ENCODE results near the gene SIRPB2. TPM values are rescaled to one million over a fixed set of nuclear protein-coding genes. Genes with fewer than 3 reads are reported as not detected.

Gene SIRPB2
- total RNA-seq, 4 donors from 2014 or later = 5.9 to 11.1 (median 8.3) TPM

DNA sequence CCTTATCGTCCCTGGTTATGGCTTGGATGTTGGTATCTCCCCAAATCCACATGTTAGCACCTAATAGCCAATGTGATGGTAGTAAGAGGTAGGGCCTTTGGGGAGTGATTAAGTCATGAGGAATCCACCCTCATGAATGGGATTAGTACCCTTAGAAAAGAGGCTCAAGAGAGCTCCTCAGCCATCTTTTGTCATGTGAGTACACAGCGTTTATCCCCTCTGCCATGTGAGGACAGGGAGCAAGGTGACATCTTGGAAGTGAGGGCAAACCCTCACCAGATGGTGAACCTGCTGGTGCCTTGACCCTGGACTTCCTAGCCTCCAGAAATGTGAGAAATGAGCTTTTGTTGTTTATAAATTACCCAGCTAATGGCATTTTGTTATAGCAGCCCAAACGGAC is 16.1 kb upstream of the SIRPB2 start:
- no peak for ATAC-seq
- Histone ChIP-seq H3K27ac (no peak overlapping the region), H3K4me3 (no peak overlapping the region), H3K27me3 (peaks cover 42% of the 10 kb centered on the region), H3K36me3 (no peaks in the 10 kb centered on the region), H3K4me1 (no peaks in the 10 kb centered on the region), H3K9me3 (peaks cover 0 to 6% (median 0%) of the 10 kb centered on the region in 3 donors)
- TF ChIP-seq CTCF (IDR thresholded peaks at IDR 0.05) (no peak), EP300 (IDR thresholded peaks at IDR 0.05) (no peak), POLR2A (IDR thresholded peaks at IDR 0.05) (no peak), POLR2AphosphoS5 (IDR thresholded peaks at IDR 0.05) (no peak)
- 25 to 51% methylated on average over 1 to 3 of the region's 3 CpGs for WGBS, 2 donors (ENCODE audit: low coverage in 1 of 2)

DNA sequence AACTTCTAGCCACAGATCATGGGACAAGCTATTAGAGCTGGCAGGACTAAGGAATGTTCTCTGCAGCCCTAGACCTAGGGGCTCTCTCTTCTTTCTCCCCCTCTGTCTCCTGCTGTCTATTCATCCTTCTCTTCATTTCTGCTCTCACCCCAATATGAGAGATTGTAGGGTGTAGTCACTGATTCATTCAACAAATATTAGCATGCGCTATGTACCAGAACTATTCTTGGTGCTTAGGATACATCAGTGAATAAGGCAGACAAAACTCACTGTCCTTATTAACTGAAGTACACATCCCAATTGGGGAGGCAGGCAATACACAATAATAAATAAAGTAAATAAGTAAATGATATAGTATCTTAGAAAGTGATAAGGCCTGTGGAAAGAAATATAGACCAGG is 14.7 kb upstream of the SIRPB2 start:
- Histone ChIP-seq H3K27ac (no peak overlapping the region), H3K9me3 (peaks cover 0 to 12% (median 0%) of the 10 kb centered on the region in 3 donors), H3K27me3 (peaks cover 39% of the 10 kb centered on the region), H3K36me3 (no peaks in the 10 kb centered on the region), H3K4me1 (no peaks in the 10 kb centered on the region), H3K4me3 (no peak overlapping the region)
- no peak for TF ChIP-seq CTCF (IDR thresholded peaks at IDR 0.05)
- TF ChIP-seq POLR2A (IDR thresholded peaks at IDR 0.05) = no peak
- no peak for TF ChIP-seq EP300 (IDR thresholded peaks at IDR 0.05)
- TF ChIP-seq POLR2AphosphoS5 (IDR thresholded peaks at IDR 0.05) = no peak
- no peak for ATAC-seq
- 40% methylated on average over 1 of the region's 1 CpG; no CpG with 5 or more reads in 1 of the 2 donors for WGBS, 2 donors (ENCODE audit: low coverage in 1 of 2)

GRCh38 chr20:1505361-1505760 is 14.1 kb upstream of the SIRPB2 start:
- TF ChIP-seq POLR2A (IDR thresholded peaks at IDR 0.05) (no peak), EP300 (IDR thresholded peaks at IDR 0.05) (no peak), CTCF (IDR thresholded peaks at IDR 0.05) (no peak), POLR2AphosphoS5 (IDR thresholded peaks at IDR 0.05) (no peak)
- H3K27ac ChIP-seq = no peak overlapping the region
- peaks cover 42% of the 10 kb centered on the region for H3K27me3 ChIP-seq
- 77 to 82% methylated on average over 3 of the region's 3 CpGs for WGBS, 2 donors (ENCODE audit: low coverage in 1 of 2)
- H3K36me3 ChIP-seq = no peaks in the 10 kb centered on the region
- H3K4me3 ChIP-seq = no peak overlapping the region
- ATAC-seq = no peak
- no peaks in the 10 kb centered on the region for H3K4me1 ChIP-seq
- H3K9me3 ChIP-seq = peaks cover 0 to 12% (median 0%) of the 10 kb centered on the region in 3 donors

DNA sequence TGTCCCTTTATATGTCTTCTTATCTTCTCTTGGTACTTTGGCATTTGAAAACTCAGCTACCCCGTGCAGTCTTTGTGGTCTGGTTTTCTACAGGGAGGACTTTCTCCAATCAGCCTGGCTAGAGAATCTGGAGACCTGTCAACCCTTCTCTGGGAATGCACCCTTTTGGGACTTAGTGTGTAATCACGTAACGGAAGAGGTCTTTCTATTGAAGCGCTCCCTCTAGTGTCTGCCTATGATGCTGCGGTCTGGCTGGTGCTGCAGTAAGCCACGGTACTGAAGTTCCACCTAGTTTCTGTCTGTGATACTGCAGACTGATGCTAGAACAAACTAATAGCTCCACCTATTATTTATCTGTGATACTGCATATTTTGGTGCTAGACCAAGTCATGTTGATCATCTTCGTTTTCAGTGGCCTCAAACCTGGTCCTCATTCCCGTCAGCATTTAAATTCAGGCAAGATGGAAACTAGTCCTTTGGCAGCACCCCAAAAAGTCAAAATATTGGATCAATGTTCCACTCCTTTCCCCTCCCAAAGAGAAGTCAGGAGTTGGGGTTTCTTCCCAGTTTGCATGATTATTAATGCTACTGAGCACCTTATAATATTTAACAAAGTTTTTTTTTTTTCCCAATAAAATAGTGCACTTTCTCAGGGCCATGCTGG is 12.5 kb upstream of the SIRPB2 start:
- TF ChIP-seq POLR2A (IDR thresholded peaks at IDR 0.05) (no peak), CTCF (IDR thresholded peaks at IDR 0.05) (peak in 3 of 4 experiments; percentile 57 to 62 (median 60))
- ATAC-seq = peak; percentile 69
- 5 to 6% methylated on average over 6 to 8 of the region's 8 CpGs for WGBS, 2 donors (ENCODE audit: low coverage in 1 of 2)

DNA sequence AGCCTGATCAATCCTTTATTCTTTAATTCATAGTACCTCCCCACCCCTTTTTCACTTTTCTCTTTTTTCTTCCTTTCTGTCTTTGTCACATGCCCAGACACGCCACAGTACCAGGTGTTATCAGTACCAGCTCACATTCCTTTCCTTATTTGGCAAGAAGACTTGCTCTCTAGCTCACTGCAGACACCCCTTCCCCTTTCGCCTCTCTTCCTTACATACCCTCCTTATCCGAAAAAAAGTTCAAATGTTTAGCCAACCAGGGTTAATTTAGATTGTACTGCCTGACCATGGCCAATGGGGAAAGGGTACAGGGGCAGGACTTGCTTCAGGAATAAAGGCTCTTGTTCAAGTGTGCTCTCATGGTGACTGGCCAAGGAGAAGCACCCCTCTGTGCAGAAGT is 9.3 kb upstream of the SIRPB2 start:
- Histone ChIP-seq H3K36me3 (no peaks in the 10 kb centered on the region), H3K4me1 (no peaks in the 10 kb centered on the region), H3K4me3 (no peak overlapping the region), H3K27me3 (peaks cover 22% of the 10 kb centered on the region), H3K27ac (no peak overlapping the region), H3K9me3 (peaks cover 0 to 12% (median 0%) of the 10 kb centered on the region in 3 donors)
- ATAC-seq = no peak
- TF ChIP-seq EP300 (IDR thresholded peaks at IDR 0.05) = no peak
- no peak for TF ChIP-seq CTCF (IDR thresholded peaks at IDR 0.05)
- no peak for TF ChIP-seq POLR2AphosphoS5 (IDR thresholded peaks at IDR 0.05)
- no peak for TF ChIP-seq POLR2A (IDR thresholded peaks at IDR 0.05)
- 0 to 29% methylated on average over 1 to 3 of the region's 3 CpGs for WGBS, 2 donors (ENCODE audit: low coverage in 1 of 2)

More for the DNA sequence above, 12.5 kb upstream of the SIRPB2 start:
- H3K27ac ChIP-seq = no peak overlapping the region
- H3K27me3 ChIP-seq = peaks cover 43% of the 10 kb centered on the region
- H3K4me1 ChIP-seq = no peaks in the 10 kb centered on the region
- H3K36me3 ChIP-seq = no peaks in the 10 kb centered on the region
- H3K4me3 ChIP-seq = no peak overlapping the region
- peaks cover 0 to 12% (median 0%) of the 10 kb centered on the region in 3 donors for H3K9me3 ChIP-seq

All from gastroesophageal sphincter (tissue), 4 donors.